Measurements from ENCODE around the gene PRELID2.

The PRELID2 gene

GRCh38 chr5:145715412-145715811 lies 119.7 kb downstream of the PRELID2 start:
- Histone ChIP-seq H3K4me3 (ENCODE audit: low read length) (no peak overlapping the region), H3K36me3 (ENCODE audit: control insufficient read depth, insufficient read depth, low read length) (no peaks in the 10 kb centered on the region), H3K4me1 (ENCODE audit: control insufficient read depth, insufficient read depth, low read length) (no peaks in the 10 kb centered on the region), H3K9ac (ENCODE audit: low read length) (no peak overlapping the region), H3K9me3 (ENCODE audit: control insufficient read depth, low read length) (no peaks in the 10 kb centered on the region), H3K27me3 (ENCODE audit: control insufficient read depth, insufficient read depth, low read length) (no peaks in the 10 kb centered on the region)

GRCh38 chr5:145712245-145712644 lies 122.9 kb downstream of the PRELID2 start:
- no peaks in the 10 kb centered on the region for H3K4me1 ChIP-seq (ENCODE audit: control insufficient read depth, insufficient read depth, low read length)
- H3K27me3 ChIP-seq (ENCODE audit: control insufficient read depth, insufficient read depth, low read length): no peaks in the 10 kb centered on the region
- H3K36me3 ChIP-seq (ENCODE audit: control insufficient read depth, insufficient read depth, low read length): no peaks in the 10 kb centered on the region
- H3K9me3 ChIP-seq (ENCODE audit: control insufficient read depth, low read length): no peaks in the 10 kb centered on the region
- H3K4me3 ChIP-seq (ENCODE audit: low read length): no peak overlapping the region
- no peak overlapping the region for H3K9ac ChIP-seq (ENCODE audit: low read length)

GRCh38 chr5:145711417-145711816 lies 123.7 kb downstream of the PRELID2 start:
- H3K36me3 ChIP-seq (ENCODE audit: control insufficient read depth, insufficient read depth, low read length): no peaks in the 10 kb centered on the region
- H3K9ac ChIP-seq (ENCODE audit: low read length): no peak overlapping the region

More at GRCh38 chr5:145711417-145711816, 123.7 kb downstream of the PRELID2 start:
- Histone ChIP-seq H3K4me1 (ENCODE audit: control insufficient read depth, insufficient read depth, low read length) (no peaks in the 10 kb centered on the region), H3K9me3 (ENCODE audit: control insufficient read depth, low read length) (no peaks in the 10 kb centered on the region), H3K4me3 (ENCODE audit: low read length) (no peak overlapping the region), H3K27me3 (ENCODE audit: control insufficient read depth, insufficient read depth, low read length) (no peaks in the 10 kb centered on the region)

Data from mucosa of stomach (tissue), 1 donor.